RWPE1 (cell line): ENCODE measurements around the gene MAP2K1.

Source experiments
- CTCF ChIA-PET: fragments of 350-600 bp; sonication (Branson Sonifier 250); formaldehyde crosslinking; extraction: SDS; loops from one replicate; lab custom pipeline; 2021; lab: Yijun Ruan, JAX
- POLR2A ChIA-PET: fragments of 400-600 bp; formaldehyde crosslinking; extraction: SDS; loops from one replicate; lab custom pipeline; 2020; ENCODE audit warnings: antibody characterized with exemption; ENCODE audit not compliant: low non-redundant PET; lab: Yijun Ruan, JAX
- DNase-seq: peaks from one replicate; pipeline ENCODE4 v3.0.0; 2012; ENCODE audit warnings: low spot score
- H3K27ac ChIP-seq: fragments of 450-650 bp; 2 replicates; pipeline ENCODE4 v1.5.1; 2017
- TF ChIP-seq, protein P1 (sequence below): fragments of 450-650 bp; conservative IDR thresholded peaks from 2 replicates; pipeline ENCODE4 v1.5.1; 2017; ENCODE audit warnings: low read depth, mild to moderate bottlenecking

Gene MAP2K1

DNA sequence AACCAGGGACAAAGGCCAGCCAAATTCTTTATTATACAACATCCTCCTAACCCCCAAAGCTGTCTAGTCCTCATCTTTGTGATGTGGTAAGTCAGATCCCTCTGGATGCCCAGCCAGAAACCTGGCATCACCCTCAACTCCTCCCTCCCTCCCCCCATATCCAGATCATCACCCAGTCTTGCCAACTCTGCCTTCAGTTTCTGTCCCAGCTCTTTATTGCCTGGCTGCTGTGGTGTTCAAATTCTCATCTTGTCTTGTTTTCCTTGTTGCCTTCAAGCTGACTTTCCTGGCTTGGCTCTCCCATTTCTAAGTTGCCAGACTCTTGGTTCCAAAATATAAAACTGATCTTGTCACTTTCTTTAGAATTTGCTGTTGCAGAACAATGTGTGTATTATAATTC lies 28.6 kb downstream of the MAP2K1 start:
- ChIA-PET CTCF (interaction anchor here (0.6 to 1.2 kb wide), 2 partner anchors 35 to 82 kb away, joined by 3 to 5 read pairs; partner anchors contain the start of gene SNAPC5), POLR2A (no interaction called here)
- TF ChIP-seq, protein P1, sequence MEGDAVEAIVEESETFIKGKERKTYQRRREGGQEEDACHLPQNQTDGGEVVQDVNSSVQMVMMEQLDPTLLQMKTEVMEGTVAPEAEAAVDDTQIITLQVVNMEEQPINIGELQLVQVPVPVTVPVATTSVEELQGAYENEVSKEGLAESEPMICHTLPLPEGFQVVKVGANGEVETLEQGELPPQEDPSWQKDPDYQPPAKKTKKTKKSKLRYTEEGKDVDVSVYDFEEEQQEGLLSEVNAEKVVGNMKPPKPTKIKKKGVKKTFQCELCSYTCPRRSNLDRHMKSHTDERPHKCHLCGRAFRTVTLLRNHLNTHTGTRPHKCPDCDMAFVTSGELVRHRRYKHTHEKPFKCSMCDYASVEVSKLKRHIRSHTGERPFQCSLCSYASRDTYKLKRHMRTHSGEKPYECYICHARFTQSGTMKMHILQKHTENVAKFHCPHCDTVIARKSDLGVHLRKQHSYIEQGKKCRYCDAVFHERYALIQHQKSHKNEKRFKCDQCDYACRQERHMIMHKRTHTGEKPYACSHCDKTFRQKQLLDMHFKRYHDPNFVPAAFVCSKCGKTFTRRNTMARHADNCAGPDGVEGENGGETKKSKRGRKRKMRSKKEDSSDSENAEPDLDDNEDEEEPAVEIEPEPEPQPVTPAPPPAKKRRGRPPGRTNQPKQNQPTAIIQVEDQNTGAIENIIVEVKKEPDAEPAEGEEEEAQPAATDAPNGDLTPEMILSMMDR: no peak
- DNase-seq: no peak
- H3K27ac ChIP-seq: no peak overlapping the region

DNA sequence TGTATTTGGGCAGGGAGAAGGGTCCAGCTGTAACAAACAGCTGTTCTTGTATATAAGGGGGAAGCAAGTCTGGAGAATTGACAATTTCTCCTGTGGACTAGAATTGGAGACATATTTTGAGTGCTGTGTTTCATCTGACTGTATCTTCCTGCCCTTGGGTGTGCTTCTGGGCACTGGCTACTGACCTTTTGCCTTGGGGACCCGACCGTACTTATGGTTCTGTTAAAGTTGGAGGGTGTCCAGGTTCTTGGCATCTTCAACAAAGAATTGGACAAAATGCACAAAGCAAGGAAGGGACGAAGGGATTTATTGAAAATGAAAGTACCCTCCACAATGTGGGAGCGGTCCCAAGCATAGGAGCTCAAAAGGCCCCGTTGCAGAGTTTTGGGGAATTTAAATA lies 31.0 kb downstream of the MAP2K1 start:
- no peak for DNase-seq
- POLR2A ChIA-PET: no interaction called here
- CTCF ChIA-PET: interaction anchor here (1.2 kb wide), 1 partner anchor 31 kb away, joined by 3 read pairs; the partner anchor contains the start of gene MAP2K1
- H3K27ac ChIP-seq: no peak overlapping the region
- TF ChIP-seq, protein P1: no peak

DNA sequence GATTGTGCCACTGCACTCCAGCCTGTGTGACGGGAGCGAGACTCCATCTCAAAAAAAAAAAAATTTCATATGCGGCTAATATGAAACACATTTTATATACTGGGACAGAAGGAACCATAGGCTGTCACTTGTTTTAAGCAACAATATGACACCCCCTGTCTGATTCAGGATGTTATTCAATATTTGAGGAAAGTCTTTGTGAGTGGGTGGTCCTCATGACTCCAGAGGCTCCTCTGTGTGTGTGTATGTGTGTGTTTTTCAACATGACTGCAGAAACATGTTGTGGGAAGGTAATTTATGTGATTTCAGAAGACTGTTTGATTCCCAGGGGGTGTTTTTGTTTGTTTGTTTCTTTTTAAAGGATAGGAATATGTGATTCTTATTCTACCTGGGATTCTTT lies 32.8 kb downstream of the MAP2K1 start:
- TF ChIP-seq, protein P1: no peak
- ChIA-PET POLR2A (no interaction called here), CTCF (no interaction called here)
- no peak for DNase-seq
- no peak overlapping the region for H3K27ac ChIP-seq

DNA sequence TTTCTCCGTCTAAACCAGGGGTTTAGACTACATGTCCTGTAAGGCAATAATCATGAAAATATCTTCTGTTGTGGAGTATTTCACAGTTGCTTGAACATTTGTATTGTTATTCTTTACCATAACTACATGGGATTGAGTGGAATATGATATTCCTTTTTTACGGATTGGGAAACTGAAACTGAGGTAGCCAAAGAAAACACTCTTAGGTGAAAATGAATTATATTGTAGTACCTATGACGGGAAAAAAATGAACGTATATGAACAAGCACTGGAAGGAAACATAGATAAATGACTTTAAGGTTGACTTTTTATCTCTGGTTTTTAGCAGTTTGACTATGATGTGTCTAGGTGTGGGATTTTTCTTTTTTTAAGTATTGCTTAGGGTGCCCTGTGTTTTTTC lies 35.6 kb downstream of the MAP2K1 start:
- H3K27ac ChIP-seq: no peak overlapping the region
- ChIA-PET POLR2A (no interaction called here), CTCF (no interaction called here)
- DNase-seq: no peak
- TF ChIP-seq, protein P1: no peak

DNA sequence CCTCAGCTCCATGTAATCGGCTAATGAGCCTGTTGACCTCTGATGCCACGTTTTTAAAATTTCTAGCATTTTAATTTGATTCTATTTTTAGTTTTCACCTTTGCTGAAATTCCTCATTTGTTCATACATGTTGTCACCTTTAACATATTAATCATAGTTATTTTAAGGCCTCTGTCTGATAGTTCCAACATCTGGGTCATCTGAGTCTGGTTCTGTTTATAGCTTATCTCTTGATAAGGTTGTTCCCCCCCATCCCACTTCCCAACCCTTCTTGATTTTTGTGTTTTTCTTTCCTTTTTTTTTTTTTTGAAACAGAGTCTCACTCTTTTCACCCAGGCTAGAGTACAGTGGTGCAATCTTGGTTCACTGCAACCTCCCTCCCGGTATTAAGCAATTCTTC lies 36.4 kb downstream of the MAP2K1 start:
- TF ChIP-seq, protein P1: no peak
- ChIA-PET POLR2A (no interaction called here), CTCF (no interaction called here)
- no peak overlapping the region for H3K27ac ChIP-seq
- DNase-seq: no peak

DNA sequence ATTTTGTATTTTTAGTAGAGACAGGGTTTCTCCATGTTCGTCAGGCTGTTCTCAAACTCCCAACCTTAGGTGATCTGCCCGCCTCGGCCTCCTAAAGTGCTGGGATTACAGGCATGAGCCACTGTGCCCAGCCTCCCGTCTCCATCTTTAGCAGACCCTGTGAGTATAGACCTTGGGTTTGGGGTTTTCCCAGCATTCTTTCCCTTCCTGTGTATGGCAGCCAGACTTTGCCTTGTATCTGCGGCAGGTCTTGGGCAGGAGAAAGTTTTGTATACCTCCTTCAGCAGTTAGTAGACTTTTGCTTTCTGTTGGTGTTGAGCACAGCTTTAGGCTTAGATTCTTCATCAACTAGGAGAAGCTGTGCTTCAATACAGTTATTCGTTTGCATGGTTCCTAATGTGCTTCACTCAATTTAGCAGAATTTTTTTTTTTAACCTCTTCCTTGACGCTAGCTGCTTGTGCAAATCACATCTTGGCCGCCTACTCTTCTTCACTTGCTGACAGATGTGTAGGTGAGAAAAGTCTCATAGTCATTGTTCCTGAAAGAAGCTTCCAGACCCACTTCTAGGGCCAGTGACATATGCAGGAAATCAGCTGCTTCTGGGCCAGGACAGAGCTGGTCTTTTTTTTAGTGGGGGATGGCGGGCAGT lies 38.4 kb downstream of the MAP2K1 start:
- DNase-seq: no peak
- CTCF ChIA-PET: interaction anchor here (0.6 kb wide), 1 partner anchor 350 kb away, joined by 3 read pairs; no protein-coding TSS in a partner anchor

More for the DNA sequence above, 38.4 kb downstream of the MAP2K1 start:
- TF ChIP-seq, protein P1: no peak
- H3K27ac ChIP-seq: no peak overlapping the region
- POLR2A ChIA-PET: no interaction called here
